B cell (primary cell): ENCODE data around the gene POLR2J.

ENCODE experiments used
- EZH2 ChIP-seq: IDR thresholded peaks from 2 replicates; pipeline ENCODE4 v1.6.1; 2012; ENCODE audit warnings: borderline replicate concordance, low read depth, mild to moderate bottlenecking, moderate library complexity, low read length; ENCODE audit not compliant: insufficient read depth, poor library complexity, severe bottlenecking
- TF ChIP-seq, protein P1 (sequence below): fragments of 200-600 bp; IDR thresholded peaks from one replicate; pipeline ENCODE4 v1.8.0; 2022; ENCODE audit warnings: antibody characterized with exemption, mild to moderate bottlenecking

DNA sequence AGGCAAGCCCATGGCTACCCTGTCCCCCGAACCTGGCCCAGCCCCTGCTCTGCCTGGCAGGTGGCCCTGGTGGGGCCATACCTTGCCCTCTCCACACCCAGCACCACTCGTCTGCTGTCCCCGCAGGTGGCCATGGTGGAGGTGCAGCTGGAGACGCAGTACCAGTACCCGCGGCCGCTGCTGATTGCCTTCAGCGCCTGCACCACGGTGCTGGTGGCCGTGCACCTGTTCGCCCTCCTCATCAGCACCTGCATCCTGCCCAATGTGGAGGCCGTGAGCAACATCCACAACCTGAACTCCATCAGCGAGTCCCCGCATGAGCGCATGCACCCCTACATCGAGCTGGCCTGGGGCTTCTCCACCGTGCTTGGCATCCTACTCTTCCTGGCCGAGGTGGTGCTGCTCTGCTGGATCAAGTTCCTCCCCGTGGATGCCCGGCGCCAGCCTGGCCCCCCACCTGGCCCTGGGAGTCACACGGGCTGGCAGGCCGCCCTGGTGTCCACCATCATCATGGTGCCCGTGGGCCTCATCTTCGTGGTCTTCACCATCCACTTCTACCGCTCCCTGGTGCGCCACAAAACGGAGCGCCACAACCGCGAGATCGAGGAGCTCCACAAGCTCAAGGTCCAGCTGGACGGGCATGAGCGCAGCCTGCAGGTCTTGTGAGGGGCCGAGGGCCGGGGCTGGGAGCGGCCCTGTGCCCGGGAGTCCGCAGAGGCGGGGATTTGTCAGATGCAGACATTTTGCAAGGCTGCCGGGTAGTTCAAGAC, 32.1 kb downstream of the POLR2J start:
- TF ChIP-seq, protein P1, sequence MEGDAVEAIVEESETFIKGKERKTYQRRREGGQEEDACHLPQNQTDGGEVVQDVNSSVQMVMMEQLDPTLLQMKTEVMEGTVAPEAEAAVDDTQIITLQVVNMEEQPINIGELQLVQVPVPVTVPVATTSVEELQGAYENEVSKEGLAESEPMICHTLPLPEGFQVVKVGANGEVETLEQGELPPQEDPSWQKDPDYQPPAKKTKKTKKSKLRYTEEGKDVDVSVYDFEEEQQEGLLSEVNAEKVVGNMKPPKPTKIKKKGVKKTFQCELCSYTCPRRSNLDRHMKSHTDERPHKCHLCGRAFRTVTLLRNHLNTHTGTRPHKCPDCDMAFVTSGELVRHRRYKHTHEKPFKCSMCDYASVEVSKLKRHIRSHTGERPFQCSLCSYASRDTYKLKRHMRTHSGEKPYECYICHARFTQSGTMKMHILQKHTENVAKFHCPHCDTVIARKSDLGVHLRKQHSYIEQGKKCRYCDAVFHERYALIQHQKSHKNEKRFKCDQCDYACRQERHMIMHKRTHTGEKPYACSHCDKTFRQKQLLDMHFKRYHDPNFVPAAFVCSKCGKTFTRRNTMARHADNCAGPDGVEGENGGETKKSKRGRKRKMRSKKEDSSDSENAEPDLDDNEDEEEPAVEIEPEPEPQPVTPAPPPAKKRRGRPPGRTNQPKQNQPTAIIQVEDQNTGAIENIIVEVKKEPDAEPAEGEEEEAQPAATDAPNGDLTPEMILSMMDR, result no peak
- TF ChIP-seq EZH2, result no peak
